GM21737 (cell line): ENCODE measurements around the gene ZRANB3.
A peak's percentile ranks its signal among the peaks of the same experiment; 100 is the strongest.
"Not testable (repeated sequence)": the region's sequence is repeated elsewhere in the genome, so short reads cannot be mapped to it uniquely, and the experiment has no call there.

Experiments
- ATAC-seq: cut with Tn5 transposase; IDR thresholded peaks from one replicate; pipeline ENCODE4 v1.9.1; 2021; ENCODE audit warnings: mild to moderate bottlenecking, moderate library complexity; ENCODE audit not compliant: unreplicated experiment

The ZRANB3 gene

GRCh38 chr2:135337071-135337470 lies 193.9 kb downstream of the ZRANB3 start:
- no peak for ATAC-seq

- no peak for ATAC-seq
Observed at GRCh38 chr2:135335256-135335655, 195.8 kb downstream of the ZRANB3 start.

DNA sequence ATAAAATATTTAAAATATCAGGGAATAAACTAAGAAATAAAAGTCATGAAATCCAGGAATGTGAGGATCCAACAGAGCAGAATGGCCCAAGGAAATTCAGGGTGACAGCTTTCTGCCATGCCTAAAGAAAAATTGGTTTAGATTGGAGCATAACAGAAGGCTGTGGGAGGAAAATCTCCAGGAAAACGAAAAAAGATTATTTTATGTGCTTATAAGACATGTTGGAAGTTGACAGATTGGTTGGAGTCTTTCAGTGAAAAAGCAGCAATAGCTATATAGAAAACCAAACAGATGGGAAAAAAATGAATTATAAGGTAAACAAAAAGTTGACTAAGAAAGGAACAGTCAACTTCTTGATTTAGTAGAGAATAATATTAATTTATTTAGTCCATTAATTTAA lies 203.9 kb downstream of the ZRANB3 start:
- ATAC-seq, result no peak

DNA sequence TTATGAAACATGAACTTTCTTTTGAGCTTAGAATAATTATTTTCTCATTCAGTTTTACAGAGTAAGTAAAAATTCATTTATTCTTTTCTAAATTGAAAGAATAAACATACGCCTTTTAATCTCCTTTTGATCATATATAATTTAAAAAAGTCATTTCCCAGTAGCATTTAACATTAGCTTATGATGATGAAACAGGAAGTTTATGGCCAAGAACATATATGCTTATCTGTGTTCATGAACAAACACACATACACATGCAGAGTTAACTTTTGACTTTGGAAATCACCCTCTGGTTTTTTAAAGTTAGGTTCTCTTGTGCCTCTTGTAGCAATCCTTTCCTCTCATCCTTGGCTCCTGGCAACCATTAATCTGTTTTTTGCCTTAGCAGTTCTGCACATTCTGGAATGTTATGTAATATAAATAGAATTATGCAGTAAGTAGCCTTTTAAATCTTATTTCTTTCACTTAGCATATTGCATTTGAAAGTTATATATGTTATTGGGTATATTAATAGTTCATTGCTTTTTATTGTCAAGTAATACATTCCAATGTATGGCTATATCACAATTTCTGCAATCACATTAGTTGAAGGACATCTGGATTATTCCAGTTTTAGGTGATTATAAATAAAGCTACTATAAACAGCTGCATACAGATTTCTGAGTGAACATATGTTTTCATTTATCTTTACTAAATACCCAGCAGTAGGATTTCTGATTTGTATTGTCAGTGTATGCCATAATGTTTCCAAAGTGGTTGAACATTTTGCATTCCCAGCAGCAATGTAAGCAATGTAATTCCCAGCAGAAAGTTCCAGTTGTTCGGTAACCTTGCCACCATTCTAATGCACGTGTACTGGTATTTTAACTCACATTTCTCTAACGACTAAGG lies 210.3 kb downstream of the ZRANB3 start:
- ATAC-seq, result no peak

- ATAC-seq, result no peak
Observed at GRCh38 chr2:135318808-135319207, 212.2 kb downstream of the ZRANB3 start.

DNA sequence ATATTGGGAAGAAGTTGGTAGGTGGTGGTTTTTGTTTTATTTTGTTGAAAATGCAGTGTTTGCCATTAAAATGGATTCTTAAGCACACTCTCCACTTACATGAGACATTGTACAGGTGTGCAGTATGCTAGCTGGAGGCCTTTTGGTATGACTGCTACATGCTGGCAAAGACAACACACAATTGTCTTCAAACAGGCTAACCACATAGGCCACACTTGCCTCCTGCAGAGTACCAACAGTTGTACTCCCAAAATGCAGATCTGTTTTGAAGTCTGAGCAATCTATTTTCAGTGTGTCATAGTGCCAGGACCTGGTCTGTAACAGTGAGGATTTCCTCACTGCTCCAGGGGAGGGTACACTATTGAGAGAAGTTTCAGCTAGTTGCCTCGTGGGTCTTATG lies 213.6 kb downstream of the ZRANB3 start:
- ATAC-seq, result no peak

DNA sequence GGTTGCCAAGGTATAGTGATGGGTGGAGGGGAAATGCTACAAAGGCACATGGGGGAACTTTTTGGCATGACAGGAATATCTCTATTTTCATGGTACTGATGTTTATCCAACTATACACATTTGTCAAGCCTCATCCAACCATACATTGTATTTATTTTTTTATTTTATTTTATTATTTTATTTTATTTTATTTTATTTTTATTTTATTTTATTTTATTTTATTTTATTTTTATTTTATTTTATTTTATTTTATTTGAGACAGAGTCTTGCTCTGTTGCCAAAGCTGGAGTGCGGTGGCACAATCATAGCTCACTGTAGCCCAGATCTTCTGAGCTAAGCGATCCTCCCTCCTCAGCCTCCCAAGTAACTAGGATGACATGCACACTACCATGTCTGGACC lies 219.1 kb downstream of the ZRANB3 start:
- no peak for ATAC-seq

DNA sequence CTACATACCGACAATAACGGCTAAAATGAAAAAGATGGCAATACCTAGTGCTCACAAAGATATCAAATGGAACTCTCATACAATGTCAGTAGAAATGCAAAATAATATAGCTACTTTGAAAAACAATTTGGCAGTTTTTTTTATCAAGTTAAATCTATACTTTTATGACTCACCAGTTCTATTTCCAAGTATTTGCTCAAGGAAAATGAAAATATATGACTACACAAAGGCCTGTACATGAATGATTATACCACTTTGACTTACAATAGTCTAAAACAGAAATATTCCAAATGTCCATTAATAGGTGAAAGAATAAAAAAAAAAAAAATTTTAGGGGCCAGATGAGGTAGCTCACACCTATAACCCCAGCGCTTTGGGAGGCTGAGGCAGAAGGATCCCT lies 219.8 kb downstream of the ZRANB3 start:
- no peak for ATAC-seq

- ATAC-seq, result no peak
Observed at GRCh38 chr2:135304694-135305093, 226.3 kb downstream of the ZRANB3 start.

GRCh38 chr2:135299658-135300244 lies 231.3 kb downstream of the ZRANB3 start:
- ATAC-seq, result peak; percentile 67

- no peak for ATAC-seq
Observed at GRCh38 chr2:135299165-135299564, 231.9 kb downstream of the ZRANB3 start.

- ATAC-seq, result not testable (repeated sequence)
Observed at GRCh38 chr2:135287121-135287520, 243.9 kb downstream of the ZRANB3 start.

- no peak for ATAC-seq
Observed at GRCh38 chr2:135285391-135285790, 245.6 kb downstream of the ZRANB3 start.

GRCh38 chr2:135281379-135281778 lies 249.6 kb downstream of the ZRANB3 start:
- ATAC-seq, result no peak

- ATAC-seq, result no peak
Observed at GRCh38 chr2:135279209-135279608, 251.8 kb downstream of the ZRANB3 start.

- ATAC-seq, result no peak
Observed at GRCh38 chr2:135276525-135276924, 254.5 kb downstream of the ZRANB3 start.

DNA sequence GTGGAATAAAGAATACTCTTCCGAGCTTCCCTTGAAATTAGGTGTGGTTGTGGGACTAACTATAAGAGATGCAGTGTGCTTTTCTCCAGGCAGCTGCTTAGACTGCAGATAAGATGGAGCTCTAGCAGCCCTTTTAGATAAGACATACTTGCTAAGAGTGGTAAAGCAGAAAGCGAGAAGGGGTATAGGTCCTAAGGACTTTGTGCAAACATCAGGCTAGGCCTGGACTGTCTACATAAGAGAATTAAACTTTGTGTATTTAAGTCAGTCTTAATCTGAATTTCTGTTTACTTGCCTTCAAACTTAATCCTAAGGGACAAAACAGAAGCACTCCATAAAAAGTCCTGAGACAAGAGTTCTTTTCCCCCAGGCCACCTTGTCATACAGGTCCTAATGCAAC lies 260.0 kb downstream of the ZRANB3 start:
- no peak for ATAC-seq

DNA sequence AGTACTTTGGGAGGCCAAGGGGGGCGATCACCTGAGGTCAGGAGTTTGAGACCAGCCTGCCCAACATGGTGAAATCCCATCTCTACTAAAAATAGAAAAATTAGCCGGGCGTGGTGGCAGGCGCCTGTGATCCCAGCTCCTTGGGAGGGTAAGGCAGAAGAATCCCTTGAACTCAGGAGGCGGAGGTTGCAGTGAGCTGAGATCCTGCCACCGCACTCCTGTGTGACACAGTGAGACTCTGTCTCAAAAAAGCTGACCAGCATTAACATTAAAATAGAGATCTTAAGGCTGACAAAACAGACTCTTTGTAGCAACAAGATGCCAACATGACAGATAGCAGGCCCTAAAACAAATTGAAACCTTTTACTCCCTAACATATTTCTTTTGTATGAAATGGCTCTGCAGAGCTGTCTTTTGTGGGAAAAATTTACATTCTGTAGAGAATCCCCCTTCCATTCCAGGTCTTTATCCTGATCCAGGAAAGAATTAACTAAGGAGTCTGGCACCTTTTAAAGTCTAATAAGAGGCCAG lies 265.0 kb downstream of the ZRANB3 start:
- no peak for ATAC-seq

DNA sequence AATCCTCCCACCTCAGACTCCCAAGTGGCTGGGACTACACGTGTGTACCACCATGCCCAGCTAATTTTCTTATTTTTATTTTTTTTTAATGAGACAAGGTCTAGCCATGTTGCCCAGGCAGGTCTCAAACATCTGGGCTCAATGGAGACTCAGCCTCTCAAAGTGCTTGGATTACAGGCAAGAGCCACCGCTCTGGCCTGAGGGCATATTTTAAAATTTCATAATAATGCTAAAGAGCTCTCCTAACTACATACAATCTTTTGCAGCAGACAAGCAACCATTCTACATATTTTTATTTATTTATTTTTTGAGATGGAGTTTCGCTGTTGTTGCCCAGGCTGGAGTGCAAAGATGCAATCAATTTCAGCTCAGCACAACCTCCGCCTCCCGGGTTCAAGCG lies 271.9 kb downstream of the ZRANB3 start:
- ATAC-seq, result no peak

DNA sequence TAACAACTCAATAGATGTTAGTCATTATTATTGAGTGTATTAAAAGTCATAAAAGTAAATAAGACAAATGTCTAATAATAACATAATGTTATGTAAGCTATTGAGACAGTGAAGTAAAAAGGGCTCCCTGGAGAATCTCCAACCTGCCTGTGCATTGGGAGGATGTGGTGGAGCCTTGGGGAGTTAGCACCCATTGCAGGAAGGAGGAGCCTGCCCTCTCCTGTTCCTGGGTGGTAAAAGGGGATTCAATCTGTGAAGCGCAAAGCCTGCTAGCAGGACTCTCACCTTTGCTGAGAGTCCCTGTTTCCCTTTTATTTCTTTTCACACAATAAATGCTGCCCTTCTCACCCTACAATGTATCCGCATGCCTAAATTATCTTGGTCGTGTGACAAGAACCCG lies 272.8 kb downstream of the ZRANB3 start:
- ATAC-seq, result no peak

GRCh38 chr2:135257383-135258090 lies 273.5 kb downstream of the ZRANB3 start:
- no peak for ATAC-seq
